HepG2 (cell line): ENCODE measurements around the gene MYH15.

Experiments used
- HNRNPUL1 ChIP-seq: fragments of 200-400 bp; formaldehyde crosslinking; IDR thresholded peaks from 2 replicates; pipeline ENCODE4 v1.6.1; 2017; ENCODE audit warnings: low read depth, mild to moderate bottlenecking, low read length, moderate library complexity
- IRF2 ChIP-seq: IDR thresholded peaks from 2 replicates; pipeline ENCODE4 v1.6.1; 2018; ENCODE audit warnings: missing genetic modification reagents, missing compliant biosample characterization
- MXI1 ChIP-seq: IDR thresholded peaks from 3 replicates; pipeline ENCODE4 v1.6.1; 2012; ENCODE audit warnings: low read depth, low read length, inconsistent platforms, borderline replicate concordance
- POLR2A ChIP-seq, 2 experiments: IDR thresholded peaks; 2 replicates each; pipeline ENCODE4 v1.6.1; 2011; ENCODE audit warnings: low read depth in 2 of 2, low read length in 2 of 2, mild to moderate bottlenecking in 1 of 2, moderate library complexity in 1 of 2; ENCODE audit not compliant: insufficient read depth in 1 of 2
- SMAD1 ChIP-seq: sonication (generic); formaldehyde crosslinking; IDR thresholded peaks from 2 replicates; pipeline ENCODE4 v1.4.0; 2020; ENCODE audit warnings: missing genetic modification reagents, low read depth, mild to moderate bottlenecking, borderline replicate concordance
- TAF15 ChIP-seq: fragments of 200-400 bp; formaldehyde crosslinking; IDR thresholded peaks from one replicate; pipeline ENCODE4 v1.6.1; 2018; ENCODE audit warnings: mild to moderate bottlenecking, low read depth, low read length; ENCODE audit not compliant: poor library complexity, severe bottlenecking
- TBP ChIP-seq: sonication (generic); formaldehyde crosslinking; IDR thresholded peaks from 2 replicates; pipeline ENCODE4 v1.5.0; 2020; ENCODE audit warnings: missing genetic modification reagents
- ZFP36 ChIP-seq: fragments of 150-350 bp; IDR thresholded peaks from 2 replicates; pipeline ENCODE4 v1.6.1; 2018; ENCODE audit warnings: borderline replicate concordance, low read length, low read depth; ENCODE audit not compliant: partially characterized antibody
- ZKSCAN8 ChIP-seq: IDR thresholded peaks from 2 replicates; pipeline ENCODE4 v1.6.1; 2016; ENCODE audit warnings: borderline replicate concordance, missing genetic modification reagents, missing compliant biosample characterization
- TF ChIP-seq, protein P1 (sequence below): IDR thresholded peaks from 2 replicates; pipeline ENCODE4 v1.6.1; 2016
- TF ChIP-seq, protein P2 (sequence below): sonication (generic); formaldehyde crosslinking; IDR thresholded peaks from 2 replicates; pipeline ENCODE4 v1.4.0; 2020; ENCODE audit warnings: missing genetic modification reagents, mild to moderate bottlenecking, borderline replicate concordance
- TF ChIP-seq, protein P3 (sequence below): sonication (generic); formaldehyde crosslinking; IDR thresholded peaks from 2 replicates; pipeline ENCODE4 v1.4.0; 2020; ENCODE audit warnings: mild to moderate bottlenecking, missing genetic modification reagents

DNA sequence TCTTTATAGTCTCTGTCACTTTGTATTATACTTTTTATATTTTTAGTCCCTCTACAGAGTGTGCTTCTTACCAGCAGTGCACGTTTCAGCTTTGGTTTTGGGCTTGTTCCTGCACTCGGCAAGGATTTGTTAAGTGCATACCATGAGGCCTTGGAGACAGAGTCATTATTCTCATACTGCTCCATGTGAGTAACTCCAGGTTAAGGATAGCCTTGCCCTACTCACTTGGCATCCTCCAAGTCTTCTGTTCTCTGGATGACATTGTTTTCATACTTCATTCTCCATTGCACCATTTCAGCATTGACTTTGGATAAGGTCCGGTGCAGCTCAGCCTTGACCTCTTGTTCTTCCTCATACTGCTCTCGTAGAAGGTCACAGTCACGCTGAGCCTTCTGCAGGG lies 96.4 kb downstream of the MYH15 start:
- TF ChIP-seq POLR2A (IDR thresholded peaks at IDR 0.05; ENCODE audit: insufficient read depth in 1 of 2, low read depth in 2 of 2, low read length in 2 of 2), result no peak
- no peak for TF ChIP-seq IRF2 (CRISPR knock-in tag)
- TF ChIP-seq, protein P1, sequence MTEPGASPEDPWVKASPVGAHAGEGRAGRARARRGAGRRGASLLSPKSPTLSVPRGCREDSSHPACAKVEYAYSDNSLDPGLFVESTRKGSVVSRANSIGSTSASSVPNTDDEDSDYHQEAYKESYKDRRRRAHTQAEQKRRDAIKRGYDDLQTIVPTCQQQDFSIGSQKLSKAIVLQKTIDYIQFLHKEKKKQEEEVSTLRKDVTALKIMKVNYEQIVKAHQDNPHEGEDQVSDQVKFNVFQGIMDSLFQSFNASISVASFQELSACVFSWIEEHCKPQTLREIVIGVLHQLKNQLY (CRISPR knock-in tag), result no peak
- TF ChIP-seq, protein P2, sequence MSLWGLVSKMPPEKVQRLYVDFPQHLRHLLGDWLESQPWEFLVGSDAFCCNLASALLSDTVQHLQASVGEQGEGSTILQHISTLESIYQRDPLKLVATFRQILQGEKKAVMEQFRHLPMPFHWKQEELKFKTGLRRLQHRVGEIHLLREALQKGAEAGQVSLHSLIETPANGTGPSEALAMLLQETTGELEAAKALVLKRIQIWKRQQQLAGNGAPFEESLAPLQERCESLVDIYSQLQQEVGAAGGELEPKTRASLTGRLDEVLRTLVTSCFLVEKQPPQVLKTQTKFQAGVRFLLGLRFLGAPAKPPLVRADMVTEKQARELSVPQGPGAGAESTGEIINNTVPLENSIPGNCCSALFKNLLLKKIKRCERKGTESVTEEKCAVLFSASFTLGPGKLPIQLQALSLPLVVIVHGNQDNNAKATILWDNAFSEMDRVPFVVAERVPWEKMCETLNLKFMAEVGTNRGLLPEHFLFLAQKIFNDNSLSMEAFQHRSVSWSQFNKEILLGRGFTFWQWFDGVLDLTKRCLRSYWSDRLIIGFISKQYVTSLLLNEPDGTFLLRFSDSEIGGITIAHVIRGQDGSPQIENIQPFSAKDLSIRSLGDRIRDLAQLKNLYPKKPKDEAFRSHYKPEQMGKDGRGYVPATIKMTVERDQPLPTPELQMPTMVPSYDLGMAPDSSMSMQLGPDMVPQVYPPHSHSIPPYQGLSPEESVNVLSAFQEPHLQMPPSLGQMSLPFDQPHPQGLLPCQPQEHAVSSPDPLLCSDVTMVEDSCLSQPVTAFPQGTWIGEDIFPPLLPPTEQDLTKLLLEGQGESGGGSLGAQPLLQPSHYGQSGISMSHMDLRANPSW (CRISPR knock-in tag), result no peak
- no peak for TF ChIP-seq MXI1
- TF ChIP-seq SMAD1 (CRISPR knock-in tag), result no peak
- no peak for TF ChIP-seq HNRNPUL1
- no peak for TF ChIP-seq TBP
- TF ChIP-seq, protein P3, sequence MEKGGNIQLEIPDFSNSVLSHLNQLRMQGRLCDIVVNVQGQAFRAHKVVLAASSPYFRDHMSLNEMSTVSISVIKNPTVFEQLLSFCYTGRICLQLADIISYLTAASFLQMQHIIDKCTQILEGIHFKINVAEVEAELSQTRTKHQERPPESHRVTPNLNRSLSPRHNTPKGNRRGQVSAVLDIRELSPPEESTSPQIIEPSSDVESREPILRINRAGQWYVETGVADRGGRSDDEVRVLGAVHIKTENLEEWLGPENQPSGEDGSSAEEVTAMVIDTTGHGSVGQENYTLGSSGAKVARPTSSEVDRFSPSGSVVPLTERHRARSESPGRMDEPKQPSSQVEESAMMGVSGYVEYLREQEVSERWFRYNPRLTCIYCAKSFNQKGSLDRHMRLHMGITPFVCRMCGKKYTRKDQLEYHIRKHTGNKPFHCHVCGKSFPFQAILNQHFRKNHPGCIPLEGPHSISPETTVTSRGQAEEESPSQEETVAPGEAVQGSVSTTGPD, result no peak
- TF ChIP-seq TAF15, result no peak
- TF ChIP-seq ZKSCAN8 (CRISPR knock-in tag), result no peak
- TF ChIP-seq ZFP36, result no peak
